Liver (tissue), 9 donors: ENCODE measurements around the gene MYO18A. TPM values are rescaled to one million over a fixed set of nuclear protein-coding genes. Genes with fewer than 3 reads are reported as not detected.

Experiments used
- DNase-seq: peaks from one replicate; pipeline ENCODE4 v3.0.0-alpha.2; 2017; ENCODE audit warnings: low spot score
- H3K27ac ChIP-seq, 2 donors: one replicate each; pipeline ENCODE4 v1.7.0; 2013; ENCODE audit warnings: inconsistent platforms in 2 of 2, low read length in 2 of 2, control low read depth in 1 of 2, low read depth in 1 of 2, mild to moderate bottlenecking in 1 of 2
- H3K27me3 ChIP-seq, 4 donors: one replicate each; pipeline versions ENCODE4 v1.6.1 to v1.7.0; 2013; ENCODE audit warnings: low read length in 3 of 4, inconsistent platforms in 1 of 4, mild to moderate bottlenecking in 1 of 4, moderate library complexity in 1 of 4; ENCODE audit not compliant: control insufficient read depth in 4 of 4, insufficient read depth in 4 of 4
- H3K36me3 ChIP-seq, 4 donors: one replicate each; pipeline versions ENCODE4 v1.6.1 to v1.7.0; 2013; ENCODE audit warnings: low read length in 3 of 4, mild to moderate bottlenecking in 3 of 4, low read depth in 1 of 4, moderate library complexity in 1 of 4; ENCODE audit not compliant: control insufficient read depth in 4 of 4, insufficient read depth in 3 of 4
- H3K4me1 ChIP-seq, 4 donors: one replicate each; pipeline versions ENCODE4 v1.6.1 to v1.7.0; 2013; ENCODE audit warnings: low read length in 3 of 4, mild to moderate bottlenecking in 3 of 4, moderate library complexity in 1 of 4; ENCODE audit not compliant: control insufficient read depth in 4 of 4, insufficient read depth in 4 of 4
- H3K4me3 ChIP-seq, 3 donors: one replicate each; pipeline versions ENCODE4 v1.6.1 to v1.7.0; 2013; ENCODE audit warnings: low read length in 3 of 3, control low read depth in 1 of 3, low read depth in 1 of 3, mild to moderate bottlenecking in 1 of 3
- H3K9ac ChIP-seq, 2 donors: one replicate each; pipeline ENCODE4 v1.7.0; 2013; ENCODE audit warnings: low read length in 2 of 2, mild to moderate bottlenecking in 2 of 2, moderate library complexity in 2 of 2, control low read depth in 1 of 2, low read depth in 1 of 2
- H3K9me3 ChIP-seq, 4 donors: one replicate each; pipeline versions ENCODE4 v1.6.1 to v1.7.0; 2013; ENCODE audit warnings: low read length in 3 of 4; ENCODE audit not compliant: control insufficient read depth in 4 of 4
- EGR1 ChIP-seq, 2 donors: IDR thresholded peaks; 2 replicates each; pipeline ENCODE4 v1.6.1; 2016 to 2018; ENCODE audit warnings: antibody characterized with exemption in 2 of 2, low read depth in 2 of 2
- FOXA1 ChIP-seq: IDR thresholded peaks from 2 replicates; pipeline ENCODE4 v1.6.1; 2016; ENCODE audit warnings: antibody characterized with exemption
- FOXA2 ChIP-seq: IDR thresholded peaks from 2 replicates; pipeline ENCODE4 v1.6.1; 2016; ENCODE audit warnings: antibody characterized with exemption
- GABPA ChIP-seq, 2 donors: IDR thresholded peaks in 1 of 2; conservative IDR thresholded peaks in 1 of 2; 2 replicates each; pipeline ENCODE4 v1.6.1; 2016; ENCODE audit warnings: antibody characterized with exemption in 2 of 2, mild to moderate bottlenecking in 1 of 2, moderate library complexity in 1 of 2
- HNF4A ChIP-seq, 2 donors: conservative IDR thresholded peaks; 2 replicates each; pipeline ENCODE4 v1.6.1; 2016; ENCODE audit warnings: antibody characterized with exemption in 2 of 2, mild to moderate bottlenecking in 2 of 2
- HNF4G ChIP-seq: IDR thresholded peaks from 2 replicates; pipeline ENCODE4 v1.6.1; 2016; ENCODE audit warnings: antibody characterized with exemption
- JUND ChIP-seq, 2 donors: IDR thresholded peaks; 2 replicates each; pipeline ENCODE4 v1.6.1; 2016; ENCODE audit warnings: antibody characterized with exemption in 2 of 2
- NR2F2 ChIP-seq: IDR thresholded peaks from 2 replicates; pipeline ENCODE4 v1.6.1; 2016; ENCODE audit warnings: antibody characterized with exemption
- RAD21 ChIP-seq, 2 donors: IDR thresholded peaks; 2 replicates each; pipeline ENCODE4 v1.6.1; 2016; ENCODE audit warnings: antibody characterized with exemption in 2 of 2, mild to moderate bottlenecking in 2 of 2
- RXRA ChIP-seq, 2 donors: IDR thresholded peaks; 2 replicates each; pipeline ENCODE4 v1.6.1; 2017 to 2018; ENCODE audit warnings: antibody characterized with exemption in 2 of 2, mild to moderate bottlenecking in 1 of 2
- SP1 ChIP-seq: IDR thresholded peaks from 2 replicates; pipeline ENCODE4 v1.6.1; 2018; ENCODE audit warnings: antibody characterized with exemption, mild to moderate bottlenecking
- TAF1 ChIP-seq: conservative IDR thresholded peaks from 2 replicates; pipeline ENCODE4 v1.6.1; 2016; ENCODE audit warnings: antibody characterized with exemption, mild to moderate bottlenecking
- YY1 ChIP-seq: IDR thresholded peaks from 2 replicates; pipeline ENCODE4 v1.6.1; 2016; ENCODE audit warnings: antibody characterized with exemption, mild to moderate bottlenecking
- WGBS: extraction: QIAGEN DNeasy Blood & Tissue Kit; methylation state at CpG from one replicate; pipeline ENCODE4 v1.1.7; 2013; 5-methylcytosine and 5-hydroxymethylcytosine counted together
- polyA plus RNA-seq, 2 donors: library from polyadenylated mRNA; stranded (reverse) in 1 of 2; unstranded in 1 of 2; fragments of 200-250 nt in 1 of 2; fragments of >200 nt in 1 of 2; fragmentation: Nextera tagmentation in 1 of 2; extraction: Ambion mirVana in 1 of 2; gene quantifications; one replicate each; pipeline versions ENCODE4 v1.2.1 to v1.2.3, GENCODE V29; 2013 to 2015
- total RNA-seq, 2 donors: library from RNA; depleted of rRNA; stranded (reverse); fragments of >200 nt; gene quantifications; one replicate each; pipeline ENCODE4 v1.2.3, GENCODE V29; 2014
- TF ChIP-seq, protein P1 (sequence below): IDR thresholded peaks from 2 replicates; pipeline ENCODE4 v1.6.1; 2016; ENCODE audit warnings: antibody characterized with exemption, mild to moderate bottlenecking
- TF ChIP-seq, protein P2 (sequence below): IDR thresholded peaks from 2 replicates; pipeline ENCODE4 v1.6.1; 2016; ENCODE audit warnings: antibody characterized with exemption
- TF ChIP-seq, protein P3 (sequence below): IDR thresholded peaks from 2 replicates; pipeline ENCODE4 v1.6.1; 2016; ENCODE audit warnings: antibody characterized with exemption
- TF ChIP-seq, protein P4 (sequence below): fragments of 150-350 bp; IDR thresholded peaks from 2 replicates; pipeline ENCODE4 v1.5.1; 2017; ENCODE audit warnings: improper control_type of control experiment, low read depth, low read length; ENCODE audit not compliant: missing input control
- TF ChIP-seq, protein P5 (sequence below): IDR thresholded peaks from 2 replicates; pipeline ENCODE4 v1.6.1; 2016; ENCODE audit warnings: antibody characterized with exemption
- donor health status: healthy.
- donor health status: healthy.
- donor health status: healthy.
- donor health status: healthy.
- donor health status: healthy.

The MYO18A gene
- total and polyA plus RNA-seq, 4 donors = 26.3 to 81.6 (median 37.3) TPM

DNA sequence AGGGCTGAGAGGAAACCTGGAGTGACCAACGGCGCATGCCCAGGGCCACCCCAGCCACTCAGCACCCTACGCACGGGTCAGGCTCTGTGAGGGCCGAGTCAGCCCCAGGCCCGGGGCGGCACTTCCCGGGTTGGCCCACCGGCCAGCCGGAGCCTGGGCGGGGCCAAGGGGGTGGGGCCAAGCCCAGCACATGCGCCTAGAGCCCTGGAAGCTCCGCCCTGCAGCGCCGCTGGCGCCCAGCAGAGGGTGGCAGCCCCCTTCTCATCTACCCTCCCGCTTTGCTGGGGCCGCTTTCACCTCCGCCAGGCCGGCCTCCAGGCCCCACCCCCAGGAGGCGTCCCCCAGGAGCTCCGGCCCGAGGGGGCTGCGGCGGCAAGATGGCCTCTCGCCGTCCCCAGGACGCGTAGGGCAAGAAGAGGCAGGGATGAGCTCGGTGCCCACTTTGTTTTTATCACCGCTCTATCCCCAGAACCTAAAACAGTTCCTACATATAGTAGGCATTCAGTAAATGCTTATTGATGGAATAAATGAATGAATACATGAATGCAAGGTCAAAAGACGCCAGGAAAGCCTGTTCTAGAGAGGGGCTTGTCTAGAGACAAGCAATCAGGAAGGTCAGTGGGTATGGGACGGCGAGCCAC is 31.3 kb downstream of the MYO18A start:
- WGBS = 6% methylated on average over 34 of the region's 34 CpGs
- H3K9ac ChIP-seq = peak overlapping the region; percentile 72 to 75
- H3K27me3 ChIP-seq = no peaks in the 10 kb centered on the region
- peak overlapping the region in 2 of 3 donors; percentile 43 to 48 for H3K4me3 ChIP-seq
- H3K36me3 ChIP-seq = no peaks in the 10 kb centered on the region
- peaks cover 10 to 55% (median 42%) of the 10 kb centered on the region in 4 donors for H3K4me1 ChIP-seq
- TF ChIP-seq HNF4G (no peak), FOXA2 (no peak), RXRA (IDR thresholded peaks at IDR 0.05) (no peak), NR2F2 (no peak), FOXA1 (no peak), YY1 (peak; percentile 51), TAF1 (no peak), HNF4A (conservative IDR thresholded peaks at IDR 0.05) (no peak), RAD21 (IDR thresholded peaks at IDR 0.05) (peak; percentile 97), JUND (IDR thresholded peaks at IDR 0.05) (no peak), SP1 (peak; percentile 49), GABPA (IDR thresholded peaks at IDR 0.05 in 1 of 2, conservative IDR thresholded peaks at IDR 0.05 in 1 of 2) (no peak), EGR1 (IDR thresholded peaks at IDR 0.05; ENCODE audit: low read depth in 2 of 2) (no peak)
- TF ChIP-seq, protein P1, sequence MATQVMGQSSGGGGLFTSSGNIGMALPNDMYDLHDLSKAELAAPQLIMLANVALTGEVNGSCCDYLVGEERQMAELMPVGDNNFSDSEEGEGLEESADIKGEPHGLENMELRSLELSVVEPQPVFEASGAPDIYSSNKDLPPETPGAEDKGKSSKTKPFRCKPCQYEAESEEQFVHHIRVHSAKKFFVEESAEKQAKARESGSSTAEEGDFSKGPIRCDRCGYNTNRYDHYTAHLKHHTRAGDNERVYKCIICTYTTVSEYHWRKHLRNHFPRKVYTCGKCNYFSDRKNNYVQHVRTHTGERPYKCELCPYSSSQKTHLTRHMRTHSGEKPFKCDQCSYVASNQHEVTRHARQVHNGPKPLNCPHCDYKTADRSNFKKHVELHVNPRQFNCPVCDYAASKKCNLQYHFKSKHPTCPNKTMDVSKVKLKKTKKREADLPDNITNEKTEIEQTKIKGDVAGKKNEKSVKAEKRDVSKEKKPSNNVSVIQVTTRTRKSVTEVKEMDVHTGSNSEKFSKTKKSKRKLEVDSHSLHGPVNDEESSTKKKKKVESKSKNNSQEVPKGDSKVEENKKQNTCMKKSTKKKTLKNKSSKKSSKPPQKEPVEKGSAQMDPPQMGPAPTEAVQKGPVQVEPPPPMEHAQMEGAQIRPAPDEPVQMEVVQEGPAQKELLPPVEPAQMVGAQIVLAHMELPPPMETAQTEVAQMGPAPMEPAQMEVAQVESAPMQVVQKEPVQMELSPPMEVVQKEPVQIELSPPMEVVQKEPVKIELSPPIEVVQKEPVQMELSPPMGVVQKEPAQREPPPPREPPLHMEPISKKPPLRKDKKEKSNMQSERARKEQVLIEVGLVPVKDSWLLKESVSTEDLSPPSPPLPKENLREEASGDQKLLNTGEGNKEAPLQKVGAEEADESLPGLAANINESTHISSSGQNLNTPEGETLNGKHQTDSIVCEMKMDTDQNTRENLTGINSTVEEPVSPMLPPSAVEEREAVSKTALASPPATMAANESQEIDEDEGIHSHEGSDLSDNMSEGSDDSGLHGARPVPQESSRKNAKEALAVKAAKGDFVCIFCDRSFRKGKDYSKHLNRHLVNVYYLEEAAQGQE = no peak
- TF ChIP-seq, protein P2, sequence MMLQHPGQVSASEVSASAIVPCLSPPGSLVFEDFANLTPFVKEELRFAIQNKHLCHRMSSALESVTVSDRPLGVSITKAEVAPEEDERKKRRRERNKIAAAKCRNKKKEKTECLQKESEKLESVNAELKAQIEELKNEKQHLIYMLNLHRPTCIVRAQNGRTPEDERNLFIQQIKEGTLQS = no peak
- TF ChIP-seq, protein P3, sequence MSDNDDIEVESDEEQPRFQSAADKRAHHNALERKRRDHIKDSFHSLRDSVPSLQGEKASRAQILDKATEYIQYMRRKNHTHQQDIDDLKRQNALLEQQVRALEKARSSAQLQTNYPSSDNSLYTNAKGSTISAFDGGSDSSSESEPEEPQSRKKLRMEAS = no peak
- TF ChIP-seq, protein P4, sequence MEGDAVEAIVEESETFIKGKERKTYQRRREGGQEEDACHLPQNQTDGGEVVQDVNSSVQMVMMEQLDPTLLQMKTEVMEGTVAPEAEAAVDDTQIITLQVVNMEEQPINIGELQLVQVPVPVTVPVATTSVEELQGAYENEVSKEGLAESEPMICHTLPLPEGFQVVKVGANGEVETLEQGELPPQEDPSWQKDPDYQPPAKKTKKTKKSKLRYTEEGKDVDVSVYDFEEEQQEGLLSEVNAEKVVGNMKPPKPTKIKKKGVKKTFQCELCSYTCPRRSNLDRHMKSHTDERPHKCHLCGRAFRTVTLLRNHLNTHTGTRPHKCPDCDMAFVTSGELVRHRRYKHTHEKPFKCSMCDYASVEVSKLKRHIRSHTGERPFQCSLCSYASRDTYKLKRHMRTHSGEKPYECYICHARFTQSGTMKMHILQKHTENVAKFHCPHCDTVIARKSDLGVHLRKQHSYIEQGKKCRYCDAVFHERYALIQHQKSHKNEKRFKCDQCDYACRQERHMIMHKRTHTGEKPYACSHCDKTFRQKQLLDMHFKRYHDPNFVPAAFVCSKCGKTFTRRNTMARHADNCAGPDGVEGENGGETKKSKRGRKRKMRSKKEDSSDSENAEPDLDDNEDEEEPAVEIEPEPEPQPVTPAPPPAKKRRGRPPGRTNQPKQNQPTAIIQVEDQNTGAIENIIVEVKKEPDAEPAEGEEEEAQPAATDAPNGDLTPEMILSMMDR = peak; percentile 98
- TF ChIP-seq, protein P5, sequence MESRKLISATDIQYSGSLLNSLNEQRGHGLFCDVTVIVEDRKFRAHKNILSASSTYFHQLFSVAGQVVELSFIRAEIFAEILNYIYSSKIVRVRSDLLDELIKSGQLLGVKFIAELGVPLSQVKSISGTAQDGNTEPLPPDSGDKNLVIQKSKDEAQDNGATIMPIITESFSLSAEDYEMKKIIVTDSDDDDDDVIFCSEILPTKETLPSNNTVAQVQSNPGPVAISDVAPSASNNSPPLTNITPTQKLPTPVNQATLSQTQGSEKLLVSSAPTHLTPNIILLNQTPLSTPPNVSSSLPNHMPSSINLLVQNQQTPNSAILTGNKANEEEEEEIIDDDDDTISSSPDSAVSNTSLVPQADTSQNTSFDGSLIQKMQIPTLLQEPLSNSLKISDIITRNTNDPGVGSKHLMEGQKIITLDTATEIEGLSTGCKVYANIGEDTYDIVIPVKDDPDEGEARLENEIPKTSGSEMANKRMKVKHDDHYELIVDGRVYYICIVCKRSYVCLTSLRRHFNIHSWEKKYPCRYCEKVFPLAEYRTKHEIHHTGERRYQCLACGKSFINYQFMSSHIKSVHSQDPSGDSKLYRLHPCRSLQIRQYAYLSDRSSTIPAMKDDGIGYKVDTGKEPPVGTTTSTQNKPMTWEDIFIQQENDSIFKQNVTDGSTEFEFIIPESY = no peak
- H3K9me3 ChIP-seq = no peaks in the 10 kb centered on the region
- peak overlapping the region; percentile 72 to 81 for H3K27ac ChIP-seq
- DNase-seq = peak; percentile 97
